Body of pancreas (tissue), 4 donors: ENCODE results near the gene CEACAM8. TPM values are rescaled to one million over a fixed set of nuclear protein-coding genes. Genes with fewer than 3 reads are reported as not detected.

Source experiments
- ATAC-seq: fragments of 150-250 bp; one replicate; pipeline ENCODE4 v1.9.1; 2016
- DNase-seq, 4 donors: peaks; one replicate each; pipeline ENCODE4 v3.0.0-alpha.2; 2019
- H3K27ac ChIP-seq, 4 donors: fragments of 200-600 bp; sonication (generic); 1 replicate in 3 of 4; 2 replicates in 1 of 4; pipeline versions ENCODE4 v1.5.1 to v1.6.1; 2016 to 2019; ENCODE audit warnings: mild to moderate bottlenecking in 1 of 4, mixed read lengths in 1 of 4, moderate library complexity in 1 of 4
- H3K27me3 ChIP-seq, 2 donors: fragments of 200-600 bp; sonication (generic); one replicate each; pipeline ENCODE4 v1.6.0; 2016; ENCODE audit warnings: mild to moderate bottlenecking in 1 of 2
- H3K36me3 ChIP-seq, 2 donors: fragments of 200-600 bp; sonication (generic); replicated peaks in 1 of 2; 2 replicates each; pipeline ENCODE4 v1.5.1; 2016; ENCODE audit warnings: low read depth in 2 of 2; ENCODE audit not compliant: insufficient read depth in 1 of 2
- H3K4me1 ChIP-seq: fragments of 200-600 bp; sonication (generic); one replicate; pipeline ENCODE4 v1.6.0; 2016
- H3K4me3 ChIP-seq, 2 donors: fragments of 200-600 bp; sonication (generic); 1 replicate in 1 of 2; 2 replicates in 1 of 2; pipeline ENCODE4 v1.5.1; 2016 to 2019
- H3K9me3 ChIP-seq, 3 donors: fragments of 200-600 bp; sonication (generic); 1 replicate in 2 of 3; 2 replicates in 1 of 3; pipeline ENCODE4 v1.5.1; 2016
- CTCF ChIP-seq, 7 experiments: fragments of 450-650 bp in 4 of 7; fragments of 200-600 bp in 3 of 7; sonication (generic) in 3 of 7; IDR thresholded peaks; one replicate each; pipeline ENCODE4 v1.5.1; 2016 to 2019; ENCODE audit warnings: antibody characterized with exemption in 7 of 7
- POLR2A ChIP-seq, 3 donors: fragments of 450-650 bp; IDR thresholded peaks; one replicate each; pipeline ENCODE4 v1.6.1; 2016; ENCODE audit warnings: antibody characterized with exemption in 3 of 3, mild to moderate bottlenecking in 2 of 3
- WGBS, 2 donors: methylation state at CpG; one replicate each; pipeline ENCODE4 v1.1.5; 2017; 5-methylcytosine and 5-hydroxymethylcytosine counted together
- intact Hi-C: fragments of 100-400 bp; cut with DNase I; formaldehyde crosslinking; loops from one replicate; pipeline ENCODE4 v1.15.1; 2023
- total RNA-seq, 2 donors: library from RNA; depleted of rRNA; stranded (reverse); fragments of >200 nt; gene quantifications; one replicate each; pipeline ENCODE4 v1.1.0, GENCODE V29; 2016

The CEACAM8 gene
- total RNA-seq, 2 donors from 2014 or later = not detected

- Histone ChIP-seq H3K27me3 (no peaks in the 10 kb centered on the region), H3K27ac (no peak overlapping the region), H3K9me3 (no peaks in the 10 kb centered on the region), H3K4me3 (no peak overlapping the region), H3K36me3 (no peaks in the 10 kb centered on the region), H3K4me1 (no peaks in the 10 kb centered on the region)
- no peak for ATAC-seq
- DNase-seq = no peak
- WGBS, 2 donors = 32 to 43% methylated on average over 1 of the region's 1 CpG
- intact Hi-C loops = no loop called here
- no peak for TF ChIP-seq POLR2A (IDR thresholded peaks at IDR 0.05)
- no peak for TF ChIP-seq CTCF (IDR thresholded peaks at IDR 0.05)
Observed at GRCh38 chr19:42573642-42574041, 21.1 kb downstream of the CEACAM8 start.

- intact Hi-C loops = no loop called here
- WGBS, 2 donors = 46 to 52% methylated on average over 2 of the region's 2 CpGs
- no peak for ATAC-seq
- no peaks in the 10 kb centered on the region for H3K27me3 ChIP-seq
- no peaks in the 10 kb centered on the region for H3K9me3 ChIP-seq
- no peak overlapping the region for H3K27ac ChIP-seq
- TF ChIP-seq CTCF (IDR thresholded peaks at IDR 0.05) (no peak), POLR2A (IDR thresholded peaks at IDR 0.05) (no peak)
- H3K4me3 ChIP-seq = no peak overlapping the region
- no peaks in the 10 kb centered on the region for H3K4me1 ChIP-seq
- DNase-seq = no peak
- no peaks in the 10 kb centered on the region for H3K36me3 ChIP-seq
Observed at GRCh38 chr19:42571116-42571515, 23.6 kb downstream of the CEACAM8 start.

- Histone ChIP-seq H3K9me3 (no peaks in the 10 kb centered on the region), H3K4me3 (no peak overlapping the region), H3K4me1 (no peaks in the 10 kb centered on the region), H3K36me3 (no peaks in the 10 kb centered on the region), H3K27me3 (no peaks in the 10 kb centered on the region), H3K27ac (no peak overlapping the region)
- 61% methylated on average over 2 of the region's 2 CpGs for WGBS, 2 donors
- ATAC-seq (no peak), DNase-seq (no peak)
- no peak for TF ChIP-seq CTCF (IDR thresholded peaks at IDR 0.05)
- no peak for TF ChIP-seq POLR2A (IDR thresholded peaks at IDR 0.05)
- intact Hi-C loops = no loop called here
Observed at GRCh38 chr19:42569193-42569592, 25.5 kb downstream of the CEACAM8 start.

- no peaks in the 10 kb centered on the region for H3K9me3 ChIP-seq
- DNase-seq = no peak
- H3K4me3 ChIP-seq = no peak overlapping the region
- no peak overlapping the region for H3K27ac ChIP-seq
- H3K27me3 ChIP-seq = no peaks in the 10 kb centered on the region
- TF ChIP-seq CTCF (IDR thresholded peaks at IDR 0.05) (no peak), POLR2A (IDR thresholded peaks at IDR 0.05) (no peak)
- no peaks in the 10 kb centered on the region for H3K36me3 ChIP-seq
- no peaks in the 10 kb centered on the region for H3K4me1 ChIP-seq
- ATAC-seq = no peak
- 43 to 55% methylated on average over 4 of the region's 4 CpGs for WGBS, 2 donors
- intact Hi-C loops = no loop called here
Observed at GRCh38 chr19:42568006-42568405, 26.7 kb downstream of the CEACAM8 start.

GRCh38 chr19:42567567-42567966 lies 27.2 kb downstream of the CEACAM8 start:
- ATAC-seq = no peak
- intact Hi-C loops = no loop called here
- Histone ChIP-seq H3K4me1 (no peaks in the 10 kb centered on the region), H3K4me3 (no peak overlapping the region), H3K36me3 (no peaks in the 10 kb centered on the region), H3K27ac (no peak overlapping the region), H3K9me3 (no peaks in the 10 kb centered on the region), H3K27me3 (no peaks in the 10 kb centered on the region)
- TF ChIP-seq POLR2A (IDR thresholded peaks at IDR 0.05) (no peak), CTCF (IDR thresholded peaks at IDR 0.05) (no peak)
- no peak for DNase-seq
- 76 to 80% methylated on average over 4 of the region's 4 CpGs for WGBS, 2 donors
